GM21619 (cell line): Measurements from ENCODE around the gene GLB1L3.
"Not testable (repeated sequence)": the region's sequence is repeated elsewhere in the genome, so short reads cannot be mapped to it uniquely, and the experiment has no call there.

Experiments
- ATAC-seq: cut with Tn5 transposase; IDR thresholded peaks from one replicate; pipeline ENCODE4 v1.9.1; 2021; ENCODE audit not compliant: unreplicated experiment

GLB1L3 gene

GRCh38 chr11:134272381-134273316 lies 3.5 kb upstream of the GLB1L3 start:
- ATAC-seq = no peak

DNA sequence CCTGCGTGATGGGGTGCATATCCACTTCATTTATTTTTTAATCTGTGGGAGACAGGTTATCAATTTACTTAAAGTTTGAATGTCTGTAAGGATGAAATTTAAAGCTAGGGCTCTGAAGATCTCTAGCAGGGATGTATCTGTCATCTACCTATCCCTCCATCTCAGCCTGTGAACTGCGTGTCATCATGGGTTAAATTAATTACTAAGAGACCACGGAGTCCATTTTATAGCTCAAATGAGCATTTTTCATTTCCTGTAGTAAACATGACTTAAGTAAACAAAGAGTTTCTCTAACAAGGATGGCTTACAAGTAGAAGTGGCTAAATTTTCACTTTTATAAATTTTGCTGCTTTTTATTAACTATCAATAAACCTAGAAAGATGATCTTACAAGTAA lies 2.9 kb upstream of the GLB1L3 start:
- no peak for ATAC-seq

- no peak for ATAC-seq
Observed at GRCh38 chr11:134275188-134275533, 1.0 kb upstream of the GLB1L3 start.

DNA sequence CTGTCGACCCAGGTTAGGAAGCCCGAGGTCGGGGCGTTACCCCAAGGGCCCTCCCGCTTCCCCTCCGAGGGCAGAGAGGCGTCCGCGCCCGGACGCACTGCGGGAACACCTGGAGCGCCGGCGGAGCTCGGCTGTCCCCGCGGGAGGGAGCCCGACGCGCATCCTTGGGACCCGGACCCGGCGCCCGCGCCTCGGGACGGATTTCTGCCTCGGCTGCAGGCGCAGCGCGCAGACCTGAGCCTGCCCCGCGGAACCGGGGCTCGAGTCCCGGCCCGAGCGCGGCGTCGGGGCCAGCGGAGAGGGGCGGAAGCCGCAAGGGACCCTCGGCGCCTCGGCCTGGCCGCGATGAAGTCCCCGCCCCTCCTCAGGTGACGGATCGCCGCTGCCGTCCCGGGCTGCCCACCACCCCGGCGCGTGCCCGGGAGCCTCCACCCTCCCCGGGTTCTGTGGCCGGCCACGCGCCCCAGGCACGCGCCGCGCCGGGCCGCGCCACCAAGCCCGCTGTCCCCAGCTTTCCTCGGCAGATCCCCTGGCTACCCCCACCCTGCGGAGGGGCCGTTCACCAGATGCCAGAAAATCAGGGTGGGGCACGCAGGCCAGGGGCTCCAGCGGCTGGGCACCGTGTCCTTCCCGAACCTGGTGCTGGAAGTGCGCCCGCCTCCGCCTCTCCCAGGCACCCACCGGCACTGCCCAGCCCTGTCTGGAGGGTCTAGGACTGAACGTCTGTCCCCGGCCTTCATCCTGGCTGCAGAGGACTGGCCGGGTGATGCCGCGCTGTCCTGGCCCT lies 410 bp downstream of the GLB1L3 start:
- ATAC-seq = peak; percentile 21

GRCh38 chr11:134277183-134278001 lies 1.2 kb downstream of the GLB1L3 start:
- no peak for ATAC-seq

DNA sequence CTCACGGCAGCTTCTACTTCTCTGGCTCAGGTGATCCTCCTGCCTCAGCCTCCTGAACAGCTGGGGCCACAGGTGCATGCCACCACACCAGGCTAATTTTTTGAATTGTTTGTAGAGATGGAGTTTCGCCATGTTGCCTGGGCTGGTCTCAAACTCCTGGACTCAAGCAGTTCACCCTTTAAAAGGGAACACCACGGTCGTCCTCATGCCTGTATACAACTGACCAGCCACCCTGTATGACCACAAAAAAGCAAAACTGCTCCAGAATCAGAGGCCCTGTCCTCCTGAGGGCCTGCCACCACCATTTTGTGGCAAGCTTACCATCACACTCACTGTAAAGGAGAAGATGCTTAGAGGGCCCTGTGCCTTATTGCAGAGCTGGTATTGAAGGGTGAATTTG lies 2.2 kb downstream of the GLB1L3 start:
- ATAC-seq = no peak

DNA sequence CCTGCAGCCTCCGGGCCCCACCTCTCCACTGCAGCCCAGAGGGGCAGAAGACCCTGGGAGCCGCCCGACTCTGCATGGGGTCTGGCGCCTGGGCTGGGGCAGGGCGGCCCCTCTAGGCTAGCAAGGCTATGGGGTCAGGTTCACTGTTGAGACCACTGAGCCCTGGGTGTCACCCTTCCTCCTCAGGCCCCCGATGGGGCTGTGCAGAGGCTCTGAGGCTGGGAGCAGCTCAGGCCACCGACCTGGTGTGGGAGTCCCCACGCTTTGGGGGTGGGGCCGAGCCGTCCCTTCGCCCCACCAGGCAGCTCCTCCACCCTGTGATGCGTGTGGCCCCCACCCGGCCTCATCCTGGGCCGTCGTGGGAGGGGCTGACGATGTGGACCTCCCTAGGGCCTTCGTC lies 5.5 kb downstream of the GLB1L3 start:
- not testable (repeated sequence) for ATAC-seq

- ATAC-seq = no peak
Observed at GRCh38 chr11:134282121-134283045, 6.2 kb downstream of the GLB1L3 start.

GRCh38 chr11:134283461-134284230 lies 7.5 kb downstream of the GLB1L3 start:
- ATAC-seq = no peak

- ATAC-seq = not testable (repeated sequence)
Observed at GRCh38 chr11:134284349-134284748, 8.2 kb downstream of the GLB1L3 start.

GRCh38 chr11:134287561-134287960 lies 11.4 kb downstream of the GLB1L3 start:
- ATAC-seq = no peak

DNA sequence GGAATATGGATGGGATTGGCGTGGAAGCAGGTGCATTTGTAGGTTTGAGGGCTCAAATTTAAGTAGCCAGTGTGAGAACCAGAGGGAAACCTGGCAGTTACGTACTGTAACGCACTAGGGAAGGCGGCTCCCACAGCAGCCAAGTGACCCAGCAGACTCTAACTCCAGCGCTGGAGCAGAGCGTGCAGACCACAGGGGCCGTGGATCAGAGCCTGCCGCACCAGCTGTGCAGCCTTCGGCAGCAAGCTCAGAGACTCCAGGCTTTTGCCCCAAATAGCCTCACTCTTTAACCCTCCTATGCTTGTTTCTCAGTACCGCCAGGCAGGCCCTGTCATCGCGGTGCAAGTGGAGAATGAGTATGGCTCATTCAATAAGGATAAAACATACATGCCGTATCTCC lies 12.3 kb downstream of the GLB1L3 start:
- no peak for ATAC-seq

- no peak for ATAC-seq
Observed at GRCh38 chr11:134289167-134289566, 13.0 kb downstream of the GLB1L3 start.

DNA sequence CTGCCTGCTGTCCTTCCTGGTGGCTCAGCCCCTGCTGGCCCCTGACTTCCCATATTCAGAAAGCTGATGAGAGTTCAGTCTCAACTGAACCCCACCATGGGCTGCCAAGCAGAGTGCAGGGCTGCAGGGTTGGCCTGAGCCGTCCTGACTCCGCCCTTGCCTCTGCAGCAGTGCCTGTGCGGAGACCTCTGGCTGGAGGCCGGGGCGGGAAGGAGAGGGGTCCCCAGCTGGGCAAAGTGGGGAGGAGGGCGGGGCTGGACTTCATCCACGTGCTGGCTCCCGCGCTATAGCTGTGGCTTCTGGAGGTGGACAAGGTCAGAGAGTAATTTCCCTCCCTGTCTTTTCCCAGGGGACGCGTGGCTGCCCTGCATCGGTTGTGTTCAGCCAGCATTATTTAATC lies 13.6 kb downstream of the GLB1L3 start:
- ATAC-seq = no peak

- ATAC-seq = no peak
Observed at GRCh38 chr11:134290646-134291045, 14.5 kb downstream of the GLB1L3 start.

GRCh38 chr11:134291196-134291595 lies 15.0 kb downstream of the GLB1L3 start:
- ATAC-seq = no peak

- ATAC-seq = no peak
Observed at GRCh38 chr11:134292661-134293060, 16.5 kb downstream of the GLB1L3 start.

GRCh38 chr11:134293119-134294113 lies 17.2 kb downstream of the GLB1L3 start:
- no peak for ATAC-seq
